ENCODE measurements around the gene TIAM1.

TIAM1 gene

DNA sequence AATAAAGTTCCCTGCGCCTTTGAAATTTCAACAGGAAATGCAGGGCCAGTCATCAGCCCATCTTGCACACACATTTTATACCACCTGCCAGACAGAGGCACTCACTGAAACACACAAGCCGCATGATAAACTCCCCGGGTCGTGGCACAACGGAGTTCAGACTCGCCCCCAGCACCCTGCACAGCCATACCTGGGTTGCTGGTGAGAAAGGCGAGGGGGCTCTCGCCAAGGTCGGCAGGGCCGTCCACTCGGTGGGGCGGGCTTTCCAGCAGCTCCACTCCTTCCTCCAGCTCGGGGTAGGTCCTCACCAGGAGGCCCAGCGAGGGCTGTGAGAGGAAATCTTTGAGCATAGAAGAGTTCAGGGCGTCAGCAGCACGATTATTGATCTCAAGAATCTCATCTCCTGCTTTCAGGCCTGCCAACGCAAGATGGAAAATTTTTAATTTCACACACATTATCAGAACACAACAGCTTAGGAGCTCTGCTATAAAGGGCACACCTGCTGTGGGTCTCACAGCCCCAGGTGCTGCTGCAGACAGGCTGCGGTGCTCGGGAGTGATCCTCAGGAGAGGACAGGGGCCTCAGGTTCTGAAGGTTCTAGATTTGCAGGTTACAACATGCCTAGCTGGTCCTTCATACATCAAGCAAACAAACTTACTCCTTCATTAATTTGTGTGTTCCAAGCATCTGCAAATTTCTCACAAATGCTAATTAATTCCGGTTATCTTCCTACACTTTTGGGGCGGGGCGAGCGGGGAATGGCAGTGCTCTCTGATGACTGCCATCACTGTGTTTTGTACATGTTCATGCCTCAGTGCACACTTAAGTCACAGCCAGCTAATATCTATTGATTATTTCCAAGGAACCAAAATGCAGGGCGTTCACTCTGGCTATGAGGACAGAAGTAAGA is 161.6 kb downstream of the TIAM1 start:
- Histone ChIP-seq H3K27me3 (ENCODE audit: low read length) (no peaks in the 10 kb centered on the region), H4K20me1 (ENCODE audit: low read depth, low read length) (no peaks in the 10 kb centered on the region), H3K36me3 (ENCODE audit: low read length) (no peaks in the 10 kb centered on the region), H3K9ac (ENCODE audit: low read length) (no peak overlapping the region), H3K4me2 (ENCODE audit: low read depth, low read length, poor library complexity, severe bottlenecking) (no peak overlapping the region), H3K27ac (ENCODE audit: low read depth, low read length) (no peak overlapping the region), H3K4me3 (ENCODE audit: insufficient read depth, low read length, poor library complexity, severe bottlenecking) (no peak overlapping the region), H3K9me2 (replicated peaks; ENCODE audit: insufficient read depth, low read length) (no peaks in the 10 kb centered on the region), H3F3A (ENCODE audit: insufficient read depth) (no peaks in the 10 kb centered on the region), H3K79me2 (ENCODE audit: insufficient read depth, low read length) (no peaks in the 10 kb centered on the region), H2AFZ (ENCODE audit: low read depth, low read length, severe bottlenecking) (no peak overlapping the region), H3K9me3 (ENCODE audit: insufficient read depth, low read length) (no peaks in the 10 kb centered on the region)
- TF ChIP-seq, protein P1, sequence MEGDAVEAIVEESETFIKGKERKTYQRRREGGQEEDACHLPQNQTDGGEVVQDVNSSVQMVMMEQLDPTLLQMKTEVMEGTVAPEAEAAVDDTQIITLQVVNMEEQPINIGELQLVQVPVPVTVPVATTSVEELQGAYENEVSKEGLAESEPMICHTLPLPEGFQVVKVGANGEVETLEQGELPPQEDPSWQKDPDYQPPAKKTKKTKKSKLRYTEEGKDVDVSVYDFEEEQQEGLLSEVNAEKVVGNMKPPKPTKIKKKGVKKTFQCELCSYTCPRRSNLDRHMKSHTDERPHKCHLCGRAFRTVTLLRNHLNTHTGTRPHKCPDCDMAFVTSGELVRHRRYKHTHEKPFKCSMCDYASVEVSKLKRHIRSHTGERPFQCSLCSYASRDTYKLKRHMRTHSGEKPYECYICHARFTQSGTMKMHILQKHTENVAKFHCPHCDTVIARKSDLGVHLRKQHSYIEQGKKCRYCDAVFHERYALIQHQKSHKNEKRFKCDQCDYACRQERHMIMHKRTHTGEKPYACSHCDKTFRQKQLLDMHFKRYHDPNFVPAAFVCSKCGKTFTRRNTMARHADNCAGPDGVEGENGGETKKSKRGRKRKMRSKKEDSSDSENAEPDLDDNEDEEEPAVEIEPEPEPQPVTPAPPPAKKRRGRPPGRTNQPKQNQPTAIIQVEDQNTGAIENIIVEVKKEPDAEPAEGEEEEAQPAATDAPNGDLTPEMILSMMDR (IDR thresholded peaks at IDR 0.05; ENCODE audit: insufficient read depth, low read length, poor library complexity, severe bottlenecking), result no peak
- no peak for TF ChIP-seq EZH2phosphoT487 (conservative IDR thresholded peaks at IDR 0.05; ENCODE audit: low read length)

DNA sequence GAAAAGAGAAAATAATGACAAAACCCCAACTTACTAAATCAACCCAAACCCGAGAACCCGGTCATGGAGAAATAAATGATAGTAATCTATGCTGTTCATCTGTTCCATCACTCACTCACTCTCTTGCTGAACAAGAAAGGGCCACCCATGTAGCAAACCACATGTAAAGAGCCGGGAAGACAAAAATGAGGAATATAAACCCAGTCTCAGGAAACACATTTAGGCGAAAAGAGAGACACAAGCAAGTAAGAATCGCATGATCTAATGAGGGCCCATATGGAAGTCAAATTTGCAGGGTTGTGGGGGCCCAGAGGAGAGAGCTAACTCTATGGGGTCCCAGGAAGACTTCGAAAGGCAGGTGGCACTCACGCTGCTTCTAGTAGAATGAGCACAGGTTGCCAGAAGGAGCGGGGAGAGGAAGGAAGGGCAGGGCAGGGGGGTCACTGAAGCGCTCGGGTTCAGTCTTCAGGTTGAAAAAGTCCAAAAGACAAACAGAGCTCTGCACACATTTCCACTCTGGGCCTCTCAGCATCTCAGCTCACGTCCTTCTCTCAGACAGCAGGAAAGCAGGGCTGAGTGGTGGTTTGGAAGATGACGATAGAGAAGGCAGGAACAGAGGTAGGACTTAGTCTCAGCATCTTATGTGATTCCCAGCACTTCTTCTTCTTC is 162.8 kb downstream of the TIAM1 start:
- Histone ChIP-seq H3K27me3 (ENCODE audit: low read length) (no peaks in the 10 kb centered on the region), H3K4me2 (ENCODE audit: low read depth, low read length, poor library complexity, severe bottlenecking) (no peak overlapping the region), H3K9me2 (replicated peaks; ENCODE audit: insufficient read depth, low read length) (no peaks in the 10 kb centered on the region), H3K9ac (ENCODE audit: low read length) (no peak overlapping the region), H3K4me3 (ENCODE audit: insufficient read depth, low read length, poor library complexity, severe bottlenecking) (no peak overlapping the region), H3K27ac (ENCODE audit: low read depth, low read length) (no peak overlapping the region), H3K9me3 (ENCODE audit: insufficient read depth, low read length) (no peaks in the 10 kb centered on the region), H3F3A (ENCODE audit: insufficient read depth) (no peaks in the 10 kb centered on the region), H4K20me1 (ENCODE audit: low read depth, low read length) (no peaks in the 10 kb centered on the region), H3K36me3 (ENCODE audit: low read length) (no peaks in the 10 kb centered on the region), H3K79me2 (ENCODE audit: insufficient read depth, low read length) (no peaks in the 10 kb centered on the region), H2AFZ (ENCODE audit: low read depth, low read length, severe bottlenecking) (no peak overlapping the region)
- no peak for TF ChIP-seq EZH2phosphoT487 (conservative IDR thresholded peaks at IDR 0.05; ENCODE audit: low read length)
- TF ChIP-seq, protein P1 (IDR thresholded peaks at IDR 0.05; ENCODE audit: insufficient read depth, low read length, poor library complexity, severe bottlenecking), result no peak

DNA sequence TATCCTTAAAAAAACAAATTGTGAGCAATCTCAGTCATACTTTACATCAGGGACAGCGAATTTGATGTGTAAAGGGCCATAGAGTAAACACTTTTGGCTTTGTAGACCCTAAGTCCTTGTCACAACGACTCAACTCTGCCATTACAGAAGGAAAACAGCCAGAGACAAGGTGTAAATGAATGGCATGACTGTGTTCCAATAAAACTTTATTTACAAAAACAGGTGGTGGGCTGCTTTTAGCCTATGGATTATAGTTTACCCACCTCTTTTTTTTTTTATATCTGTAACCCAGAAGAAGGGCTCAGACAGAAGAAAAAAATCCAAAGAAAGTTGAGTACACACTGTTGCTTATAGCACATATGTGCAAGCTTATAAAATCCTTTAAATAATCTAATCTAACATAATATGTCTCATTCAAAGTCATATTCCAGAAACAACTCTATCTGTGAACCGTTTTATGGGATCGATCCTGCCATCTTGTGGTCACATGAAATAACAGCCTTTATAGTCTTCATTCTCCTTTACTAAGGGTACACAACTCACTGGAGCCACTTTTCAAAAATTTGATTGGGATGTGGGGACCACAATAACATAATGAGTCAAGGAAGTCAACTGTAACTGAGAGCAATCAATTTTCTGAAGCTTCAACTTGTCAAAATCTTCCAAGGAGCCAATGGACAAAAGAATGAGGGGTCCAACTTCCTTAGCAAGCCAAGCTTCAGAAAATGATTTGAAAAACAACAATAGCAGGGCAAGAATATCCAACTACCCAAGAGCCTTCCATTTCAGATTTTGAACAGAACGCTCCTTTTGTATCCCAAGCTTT is 163.6 kb downstream of the TIAM1 start:
- Histone ChIP-seq H3K4me2 (ENCODE audit: low read depth, low read length, poor library complexity, severe bottlenecking) (no peak overlapping the region), H4K20me1 (ENCODE audit: low read depth, low read length) (no peaks in the 10 kb centered on the region), H3K9me3 (ENCODE audit: insufficient read depth, low read length) (no peaks in the 10 kb centered on the region), H2AFZ (ENCODE audit: low read depth, low read length, severe bottlenecking) (no peak overlapping the region), H3K27ac (ENCODE audit: low read depth, low read length) (no peak overlapping the region), H3K9ac (ENCODE audit: low read length) (no peak overlapping the region), H3K9me2 (replicated peaks; ENCODE audit: insufficient read depth, low read length) (no peaks in the 10 kb centered on the region), H3F3A (ENCODE audit: insufficient read depth) (no peaks in the 10 kb centered on the region), H3K36me3 (ENCODE audit: low read length) (no peaks in the 10 kb centered on the region), H3K4me3 (ENCODE audit: insufficient read depth, low read length, poor library complexity, severe bottlenecking) (no peak overlapping the region), H3K79me2 (ENCODE audit: insufficient read depth, low read length) (no peaks in the 10 kb centered on the region), H3K27me3 (ENCODE audit: low read length) (no peaks in the 10 kb centered on the region)
- TF ChIP-seq, protein P1 (IDR thresholded peaks at IDR 0.05; ENCODE audit: insufficient read depth, low read length, poor library complexity, severe bottlenecking), result peak; percentile 53
- TF ChIP-seq EZH2phosphoT487 (conservative IDR thresholded peaks at IDR 0.05; ENCODE audit: low read length), result no peak

Measured in SU-DHL-6 (cell line).